ENCODE results near the gene ELF1. TPM values are rescaled to one million over a fixed set of nuclear protein-coding genes. Genes with fewer than 3 reads are reported as not detected.
"Not testable (repeated sequence)": the region's sequence is repeated elsewhere in the genome, so short reads cannot be mapped to it uniquely, and the experiment has no call there.

The ELF1 gene
- total RNA-seq, 2 experiments from 2014 or later, result 93.3 to 97.9 TPM

DNA sequence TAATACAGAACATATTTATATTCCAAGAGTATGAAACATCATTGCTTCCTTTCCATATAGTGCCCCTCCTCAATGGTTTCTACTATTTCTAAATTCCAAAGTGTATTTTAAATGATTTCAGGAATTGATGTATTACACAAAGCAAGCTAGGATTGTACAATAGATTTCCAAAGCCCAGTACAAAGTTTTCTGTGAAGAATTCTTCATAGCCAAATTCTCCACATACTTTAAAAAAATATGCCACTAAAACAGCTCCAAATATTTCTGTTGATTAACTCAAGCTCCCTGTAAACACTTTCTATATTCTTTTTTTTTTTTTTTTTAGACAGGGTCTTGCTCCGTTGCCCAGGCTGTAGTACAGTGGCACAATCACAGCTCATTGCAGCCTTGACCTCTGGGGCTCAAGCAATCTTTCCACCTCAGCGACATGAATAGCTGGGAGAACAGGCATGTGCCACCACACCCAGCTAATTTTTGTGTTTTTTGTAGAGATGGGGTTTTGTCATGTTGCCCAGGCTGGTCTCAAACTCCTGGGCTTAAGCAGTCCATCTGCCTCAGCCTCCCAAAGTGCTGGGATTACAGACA, 50.6 kb downstream of the ELF1 start:
- H3K27me3 Mint-ChIP-seq, result no peaks in the 10 kb centered on the region
- peaks cover 31% of the 10 kb centered on the region for H3K36me3 Mint-ChIP-seq
- no peak for DNase-seq
- H3K27ac Mint-ChIP-seq, result no peak overlapping the region
- peaks cover 90% of the 10 kb centered on the region for H3K4me1 Mint-ChIP-seq
- no peak overlapping the region for H3K4me3 Mint-ChIP-seq
- peaks cover 1% of the 10 kb centered on the region for H3K9me3 Mint-ChIP-seq

DNA sequence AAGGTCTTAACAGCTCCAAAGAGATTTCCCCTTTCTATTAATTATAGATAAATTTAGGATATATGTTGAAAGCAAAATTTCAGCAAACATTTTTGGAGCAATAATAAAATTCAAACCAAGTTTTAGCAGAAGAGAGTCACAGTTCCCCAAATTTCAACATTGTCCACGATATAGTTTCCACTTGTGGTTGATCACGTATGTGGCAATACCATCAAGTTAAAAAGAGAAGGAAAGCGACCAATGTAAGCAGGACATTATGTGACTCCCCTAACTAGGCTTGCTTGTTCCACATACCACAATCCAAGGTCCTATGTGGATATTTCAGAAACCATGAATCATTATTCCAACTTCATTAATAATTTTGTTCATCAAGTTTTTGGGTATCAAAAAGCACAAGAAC, 52.8 kb downstream of the ELF1 start:
- H3K27ac Mint-ChIP-seq, result no peak overlapping the region

GRCh38 chr13:40963927-40964326, 55.2 kb downstream of the ELF1 start:
- H3K9me3 Mint-ChIP-seq, result peaks cover 1% of the 10 kb centered on the region
- peaks cover 76% of the 10 kb centered on the region for H3K4me1 Mint-ChIP-seq
- DNase-seq, result no peak
- peaks cover 31% of the 10 kb centered on the region for H3K36me3 Mint-ChIP-seq
- no peaks in the 10 kb centered on the region for H3K27me3 Mint-ChIP-seq
- H3K27ac Mint-ChIP-seq, result peak overlapping the region; percentile 13
- H3K4me3 Mint-ChIP-seq, result no peak overlapping the region

More for the DNA sequence above, 52.8 kb downstream of the ELF1 start:
- H3K36me3 Mint-ChIP-seq, result peaks cover 38% of the 10 kb centered on the region
- no peak for DNase-seq
- no peak overlapping the region for H3K4me3 Mint-ChIP-seq
- H3K9me3 Mint-ChIP-seq, result peaks cover 1% of the 10 kb centered on the region
- peaks cover 88% of the 10 kb centered on the region for H3K4me1 Mint-ChIP-seq
- no peaks in the 10 kb centered on the region for H3K27me3 Mint-ChIP-seq

DNA sequence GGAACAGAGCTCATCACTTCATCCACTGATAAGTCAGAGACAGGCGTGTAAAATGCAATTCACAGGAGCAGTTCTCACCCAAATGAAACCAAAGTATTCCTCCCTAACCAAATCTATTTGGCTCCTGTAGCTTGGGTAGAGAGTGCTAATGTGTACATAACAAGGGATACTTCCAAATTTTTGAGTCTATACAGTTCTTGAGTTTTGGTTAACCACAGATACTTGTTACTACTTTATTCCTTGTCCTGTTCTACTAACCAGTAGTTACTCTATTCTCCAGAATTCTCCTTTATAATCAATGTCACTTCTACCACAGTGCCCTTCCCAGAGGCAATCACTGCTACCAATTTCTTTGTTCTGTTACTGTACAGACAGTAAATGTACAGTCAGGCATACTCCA, 57.3 kb downstream of the ELF1 start:
- H3K36me3 Mint-ChIP-seq, result peaks cover 45% of the 10 kb centered on the region
- H3K27me3 Mint-ChIP-seq, result no peaks in the 10 kb centered on the region
- peaks cover 75% of the 10 kb centered on the region for H3K4me1 Mint-ChIP-seq
- peaks cover 5% of the 10 kb centered on the region for H3K9me3 Mint-ChIP-seq
- no peak overlapping the region for H3K4me3 Mint-ChIP-seq
- no peak for DNase-seq
- H3K27ac Mint-ChIP-seq, result peak overlapping the region; percentile 16

- H3K27me3 Mint-ChIP-seq, result no peaks in the 10 kb centered on the region
- H3K4me1 Mint-ChIP-seq, result peaks cover 69% of the 10 kb centered on the region
- H3K4me3 Mint-ChIP-seq, result no peak overlapping the region
- no peak for DNase-seq
- peak overlapping the region; percentile 21 for H3K27ac Mint-ChIP-seq
- H3K36me3 Mint-ChIP-seq, result peaks cover 47% of the 10 kb centered on the region
- peaks cover 5% of the 10 kb centered on the region for H3K9me3 Mint-ChIP-seq
Observed at GRCh38 chr13:40961214-40961613, 57.9 kb downstream of the ELF1 start.

DNA sequence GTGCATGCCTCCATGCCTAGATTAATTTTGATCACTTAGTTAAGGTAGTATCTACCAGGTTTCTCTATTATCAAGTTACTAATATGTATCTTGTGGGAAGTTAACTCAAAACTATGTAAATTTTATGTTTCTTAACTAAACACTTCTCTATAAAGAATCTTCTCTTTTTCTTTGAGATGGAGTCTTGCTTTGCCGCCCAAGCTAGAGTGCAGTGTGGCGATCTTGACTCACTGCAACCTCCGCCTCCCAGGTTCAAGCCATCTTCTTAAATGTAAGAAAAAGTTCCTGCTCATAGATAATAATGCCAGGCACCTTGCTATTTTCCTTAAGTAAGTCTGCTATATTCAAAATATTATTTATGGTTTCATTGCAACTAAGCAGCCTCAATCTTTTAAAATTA, 58.4 kb downstream of the ELF1 start:
- peaks cover 5% of the 10 kb centered on the region for H3K9me3 Mint-ChIP-seq
- H3K27ac Mint-ChIP-seq, result no peak overlapping the region
- peaks cover 65% of the 10 kb centered on the region for H3K4me1 Mint-ChIP-seq

DNA sequence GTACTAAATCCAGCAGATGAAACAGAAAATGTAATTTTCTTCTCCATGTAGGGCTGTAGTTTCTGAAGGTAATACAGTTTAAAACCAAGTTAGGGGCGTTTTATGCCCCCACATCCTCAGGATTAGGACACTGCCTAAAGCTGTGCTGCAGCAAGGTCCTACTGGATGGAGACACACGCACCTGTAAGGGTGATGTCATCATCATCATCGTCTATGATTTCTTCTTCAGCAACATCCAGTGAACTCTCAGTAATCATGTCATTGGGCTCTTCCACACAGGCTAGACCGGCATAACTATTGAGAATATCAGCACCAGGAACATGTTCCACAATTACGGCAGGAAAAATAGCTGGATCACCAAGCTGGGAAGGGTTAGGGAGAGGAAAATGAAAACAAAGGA, 60.5 kb downstream of the ELF1 start:
- no peak for DNase-seq
- Mint-ChIP-seq H3K4me3 (no peak overlapping the region), H3K27me3 (no peaks in the 10 kb centered on the region), H3K9me3 (peaks cover 4% of the 10 kb centered on the region), H3K36me3 (peaks cover 44% of the 10 kb centered on the region), H3K4me1 (peaks cover 47% of the 10 kb centered on the region), H3K27ac (peak overlapping the region; percentile 28)

More for the DNA sequence above, 58.4 kb downstream of the ELF1 start:
- no peak overlapping the region for H3K4me3 Mint-ChIP-seq
- DNase-seq, result no peak
- no peaks in the 10 kb centered on the region for H3K27me3 Mint-ChIP-seq
- H3K36me3 Mint-ChIP-seq, result peaks cover 48% of the 10 kb centered on the region

GRCh38 chr13:40946485-40946884, 72.6 kb downstream of the ELF1 start:
- DNase-seq, result no peak
- Mint-ChIP-seq H3K4me3 (no peak overlapping the region), H3K27me3 (no peaks in the 10 kb centered on the region), H3K27ac (peak overlapping the region; percentile 44), H3K36me3 (peaks cover 39% of the 10 kb centered on the region), H3K4me1 (peaks cover 13% of the 10 kb centered on the region), H3K9me3 (no peaks in the 10 kb centered on the region)

DNA sequence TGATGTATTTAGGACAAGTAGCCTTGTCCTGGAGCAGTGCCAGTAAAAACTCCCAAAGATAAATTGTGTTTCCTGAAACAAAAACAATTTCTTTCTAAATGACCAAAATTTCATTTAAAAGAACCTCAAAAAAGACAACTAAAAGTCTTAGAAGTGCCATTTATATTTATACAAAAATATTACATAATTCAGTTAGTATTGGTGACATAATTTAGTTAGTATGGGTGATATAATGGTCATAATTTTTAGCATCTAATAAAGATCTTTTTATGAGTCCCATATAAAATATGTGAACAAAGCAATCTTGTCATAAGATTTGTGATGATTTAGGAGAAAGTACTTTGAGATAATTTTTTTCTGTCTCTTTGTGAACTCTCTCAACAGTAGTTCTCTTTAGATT, 76.0 kb downstream of the ELF1 start:
- Mint-ChIP-seq H3K36me3 (peaks cover 39% of the 10 kb centered on the region), H3K9me3 (no peaks in the 10 kb centered on the region), H3K27ac (no peak overlapping the region), H3K4me1 (peaks cover 15% of the 10 kb centered on the region), H3K27me3 (no peaks in the 10 kb centered on the region), H3K4me3 (no peak overlapping the region)
- no peak for DNase-seq

GRCh38 chr13:40941581-40941980, 77.5 kb downstream of the ELF1 start:
- Mint-ChIP-seq H3K36me3 (peaks cover 30% of the 10 kb centered on the region), H3K9me3 (no peaks in the 10 kb centered on the region), H3K4me1 (peaks cover 18% of the 10 kb centered on the region), H3K27me3 (no peaks in the 10 kb centered on the region), H3K4me3 (no peak overlapping the region), H3K27ac (peak overlapping the region; percentile 31)
- DNase-seq, result no peak

DNA sequence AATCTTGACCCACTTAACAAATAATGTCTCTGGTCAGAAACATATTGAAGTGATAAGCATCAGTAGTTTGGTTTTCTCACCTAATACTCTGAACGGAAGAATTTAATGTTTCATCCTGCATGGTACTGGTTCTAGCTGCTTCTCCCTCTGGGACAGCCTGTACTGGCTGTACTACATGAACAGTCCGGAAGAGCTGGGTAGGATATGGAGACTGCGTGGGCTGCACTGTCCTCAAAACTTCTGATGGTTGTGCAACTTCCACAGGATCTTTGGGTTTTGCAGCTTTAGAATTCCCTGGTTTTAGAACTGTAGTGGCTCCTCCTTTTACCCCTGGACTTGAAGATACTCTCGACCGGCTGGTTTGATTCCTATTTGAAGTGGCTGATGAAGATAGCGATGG, 78.3 kb downstream of the ELF1 start:
- peak overlapping the region; percentile 68 for H3K27ac Mint-ChIP-seq
- H3K4me1 Mint-ChIP-seq, result peaks cover 17% of the 10 kb centered on the region

DNA sequence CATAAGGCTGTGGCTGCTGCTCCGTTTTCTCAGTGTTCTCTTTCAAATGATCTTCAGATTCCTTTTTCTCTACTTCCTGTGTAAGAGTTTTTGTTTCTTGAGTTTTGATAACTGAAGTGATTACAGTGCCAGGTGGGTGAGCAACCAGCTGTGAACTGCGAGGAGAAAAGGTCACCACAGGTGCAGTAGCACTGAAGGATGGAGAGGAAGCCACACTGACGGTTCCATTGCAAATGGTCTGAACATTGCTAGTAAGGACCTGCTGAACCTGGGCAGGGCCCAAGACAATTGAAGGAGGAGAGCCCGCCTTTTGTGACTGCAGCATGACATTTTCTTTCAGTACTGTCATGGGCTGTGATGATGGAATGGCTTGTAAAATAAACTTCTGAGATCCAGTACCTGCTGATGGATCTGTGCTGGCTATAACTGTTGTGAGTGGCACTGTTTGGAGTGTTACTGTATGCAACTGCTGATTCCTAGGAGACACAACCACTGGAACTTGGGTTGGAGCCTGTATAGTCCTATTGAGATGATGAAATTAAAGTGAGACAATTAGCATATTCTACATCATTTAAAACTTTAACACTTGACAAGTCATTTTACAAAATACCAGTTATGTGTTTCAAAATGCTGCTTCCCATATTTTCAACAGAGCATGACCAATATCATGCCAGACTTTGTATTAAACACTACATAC, 85.5 kb downstream of the ELF1 start:
- Mint-ChIP-seq H3K9me3 (peaks cover 2% of the 10 kb centered on the region), H3K4me1 (peaks cover 35% of the 10 kb centered on the region), H3K36me3 (peaks cover 46% of the 10 kb centered on the region), H3K27me3 (no peaks in the 10 kb centered on the region), H3K27ac (peak overlapping the region; percentile 83), H3K4me3 (no peak overlapping the region)
- no peak for DNase-seq

More for the DNA sequence above, 78.3 kb downstream of the ELF1 start:
- H3K9me3 Mint-ChIP-seq, result no peaks in the 10 kb centered on the region
- no peak overlapping the region for H3K4me3 Mint-ChIP-seq
- no peak for DNase-seq
- H3K27me3 Mint-ChIP-seq, result no peaks in the 10 kb centered on the region
- H3K36me3 Mint-ChIP-seq, result peaks cover 26% of the 10 kb centered on the region

- DNase-seq, result no peak
- H3K27ac Mint-ChIP-seq, result no peak overlapping the region
- H3K9me3 Mint-ChIP-seq, result peaks cover 2% of the 10 kb centered on the region
- no peaks in the 10 kb centered on the region for H3K27me3 Mint-ChIP-seq
- peaks cover 38% of the 10 kb centered on the region for H3K4me1 Mint-ChIP-seq
- no peak overlapping the region for H3K4me3 Mint-ChIP-seq
- peaks cover 49% of the 10 kb centered on the region for H3K36me3 Mint-ChIP-seq
Observed at GRCh38 chr13:40932252-40932651, 86.9 kb downstream of the ELF1 start.

GRCh38 chr13:40931719-40932118, 87.4 kb downstream of the ELF1 start:
- peaks cover 2% of the 10 kb centered on the region for H3K9me3 Mint-ChIP-seq
- peaks cover 36% of the 10 kb centered on the region for H3K4me1 Mint-ChIP-seq
- no peaks in the 10 kb centered on the region for H3K27me3 Mint-ChIP-seq
- no peak for DNase-seq
- H3K4me3 Mint-ChIP-seq, result no peak overlapping the region
- peaks cover 49% of the 10 kb centered on the region for H3K36me3 Mint-ChIP-seq
- no peak overlapping the region for H3K27ac Mint-ChIP-seq

GRCh38 chr13:40929883-40930282, 89.2 kb downstream of the ELF1 start:
- DNase-seq, result not testable (repeated sequence)

DNA sequence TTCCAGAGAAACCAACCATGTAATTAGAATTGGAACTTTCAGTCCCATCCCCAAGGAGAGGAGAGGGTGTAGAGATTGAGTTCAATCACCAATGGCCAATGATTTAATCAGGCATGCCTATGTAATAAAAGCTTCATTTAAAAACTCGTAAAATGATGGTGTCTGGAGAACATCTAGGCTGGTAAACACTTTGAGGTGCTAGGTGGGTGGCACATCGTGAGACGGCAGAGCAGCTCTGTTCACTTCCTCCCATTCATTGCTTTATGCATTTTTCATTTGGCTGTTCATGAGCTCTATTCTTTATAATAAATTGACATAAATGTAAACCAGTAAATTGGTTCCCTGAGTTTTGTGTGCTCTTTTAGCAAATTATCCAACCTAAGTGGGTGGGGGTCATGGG, 90.1 kb downstream of the ELF1 start:
- Mint-ChIP-seq H3K9me3 (peaks cover 2% of the 10 kb centered on the region), H3K4me3 (no peak overlapping the region), H3K36me3 (peaks cover 42% of the 10 kb centered on the region), H3K27ac (peak overlapping the region; percentile 58), H3K4me1 (peaks cover 25% of the 10 kb centered on the region), H3K27me3 (no peaks in the 10 kb centered on the region)
- no peak for DNase-seq

More at GRCh38 chr13:40929883-40930282, 89.2 kb downstream of the ELF1 start:
- Mint-ChIP-seq H3K27ac (peak overlapping the region; percentile 71), H3K4me1 (peaks cover 29% of the 10 kb centered on the region), H3K36me3 (peaks cover 43% of the 10 kb centered on the region)
- not testable (repeated sequence) for H3K9me3 Mint-ChIP-seq, H3K27me3 Mint-ChIP-seq, H3K4me3 Mint-ChIP-seq

All from activated naive CD8-positive, alpha-beta T cell treated with anti-CD3 and anti-CD28 coated beads for 36 hours (primary cell).